SIG-M5 treated with dmso at 0.1 percent for 504 hours (cell line): ENCODE data around the gene GOLGA6L9.
"Not testable (repeated sequence)": the region's sequence is repeated elsewhere in the genome, so short reads cannot be mapped to it uniquely, and the experiment has no call there.

Experiments
- DNase-seq: peaks from one replicate; lab custom pipeline; 2025; ENCODE audit not compliant: unreplicated experiment; lab: John Stamatoyannopoulos, UW

The GOLGA6L9 gene

GRCh38 chr15:82468205-82468604 is 38.6 kb downstream of the GOLGA6L9 start:
- DNase-seq: not testable (repeated sequence)

DNA sequence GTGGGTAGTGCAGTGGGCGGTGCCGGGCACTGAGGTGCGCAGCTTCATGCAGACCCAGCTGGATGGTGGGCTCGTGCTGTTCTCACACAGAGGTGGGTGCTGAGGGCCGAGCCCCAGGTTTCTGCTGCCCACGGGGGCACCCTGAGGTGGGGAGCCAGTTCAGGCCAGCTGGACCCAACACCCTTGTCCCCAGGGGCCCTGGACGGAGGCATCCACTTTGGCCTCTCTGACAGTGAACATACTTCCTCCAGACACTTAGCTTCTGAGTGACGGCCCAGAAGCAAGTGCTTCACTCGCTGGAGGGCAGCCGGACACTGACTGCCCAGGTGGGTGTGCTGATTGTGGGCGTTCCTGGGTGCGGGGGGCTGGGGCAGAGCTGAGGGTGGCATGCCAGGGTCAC is 39.8 kb downstream of the GOLGA6L9 start:
- not testable (repeated sequence) for DNase-seq

DNA sequence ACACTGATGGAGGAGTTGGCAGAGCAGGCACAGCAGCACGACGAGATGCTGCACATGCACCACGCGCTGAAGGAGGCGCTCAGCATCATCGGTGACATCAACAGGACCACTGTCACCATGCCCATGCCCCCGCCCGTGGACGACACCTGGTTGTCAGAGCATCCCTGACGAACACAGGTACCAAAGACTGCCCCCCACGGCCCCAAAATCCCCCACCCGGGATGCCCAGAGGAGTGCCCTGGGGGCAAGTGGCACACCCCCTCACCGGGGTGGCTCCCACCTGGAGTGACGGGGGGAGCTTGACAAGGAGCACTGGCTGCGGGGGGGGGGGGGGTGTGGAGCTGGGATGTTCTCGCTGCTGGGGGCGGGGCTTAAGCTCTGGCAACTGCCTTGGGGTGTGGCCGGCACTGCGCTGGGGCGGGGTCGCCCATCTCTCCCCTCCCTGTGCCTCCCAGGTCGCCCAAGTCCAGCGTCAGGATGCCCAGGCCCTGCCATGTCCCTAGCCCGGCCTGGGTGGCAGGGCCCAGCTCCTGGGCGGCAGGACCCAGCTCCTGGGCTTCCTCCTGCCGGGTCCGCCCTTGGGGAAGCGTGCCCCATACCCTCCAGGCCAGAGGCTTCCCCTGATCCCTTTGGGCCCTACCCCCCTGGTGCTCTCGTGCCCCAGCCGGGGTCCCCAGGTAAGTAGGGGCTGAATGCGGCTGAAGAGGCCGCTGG is 42.8 kb downstream of the GOLGA6L9 start:
- not testable (repeated sequence) for DNase-seq

- not testable (repeated sequence) for DNase-seq
Observed at GRCh38 chr15:82474596-82475325, 45.1 kb downstream of the GOLGA6L9 start.

DNA sequence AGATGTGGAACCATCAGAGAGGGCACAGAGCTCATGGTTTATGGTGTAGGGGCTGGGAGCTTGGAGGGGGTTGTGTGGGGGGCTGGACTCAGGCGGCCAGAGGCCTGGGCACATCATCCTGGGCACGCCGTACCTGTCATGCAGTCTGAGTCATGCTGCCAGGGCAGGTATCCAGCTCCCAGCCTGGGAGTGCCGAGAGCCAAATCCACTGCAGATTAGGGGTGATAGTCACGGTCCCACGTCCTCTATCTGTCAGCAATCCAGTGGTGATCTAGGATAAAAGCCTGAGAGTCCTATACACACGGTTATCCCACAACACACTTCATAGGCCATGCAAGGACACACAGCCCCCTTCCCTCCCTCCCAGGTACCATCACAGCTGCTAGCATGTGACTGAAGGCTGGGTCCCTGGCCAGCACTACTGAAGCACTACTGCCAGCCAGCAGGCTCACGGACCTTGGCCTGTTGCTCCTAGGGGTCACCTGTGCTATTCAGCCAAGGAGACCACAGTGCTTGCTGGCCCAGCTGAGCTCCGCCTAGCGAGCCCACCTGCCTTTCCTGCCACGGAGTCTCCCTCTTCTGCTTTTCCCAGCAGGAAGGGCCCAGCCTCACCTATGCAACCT is 45.8 kb downstream of the GOLGA6L9 start:
- not testable (repeated sequence) for DNase-seq

DNA sequence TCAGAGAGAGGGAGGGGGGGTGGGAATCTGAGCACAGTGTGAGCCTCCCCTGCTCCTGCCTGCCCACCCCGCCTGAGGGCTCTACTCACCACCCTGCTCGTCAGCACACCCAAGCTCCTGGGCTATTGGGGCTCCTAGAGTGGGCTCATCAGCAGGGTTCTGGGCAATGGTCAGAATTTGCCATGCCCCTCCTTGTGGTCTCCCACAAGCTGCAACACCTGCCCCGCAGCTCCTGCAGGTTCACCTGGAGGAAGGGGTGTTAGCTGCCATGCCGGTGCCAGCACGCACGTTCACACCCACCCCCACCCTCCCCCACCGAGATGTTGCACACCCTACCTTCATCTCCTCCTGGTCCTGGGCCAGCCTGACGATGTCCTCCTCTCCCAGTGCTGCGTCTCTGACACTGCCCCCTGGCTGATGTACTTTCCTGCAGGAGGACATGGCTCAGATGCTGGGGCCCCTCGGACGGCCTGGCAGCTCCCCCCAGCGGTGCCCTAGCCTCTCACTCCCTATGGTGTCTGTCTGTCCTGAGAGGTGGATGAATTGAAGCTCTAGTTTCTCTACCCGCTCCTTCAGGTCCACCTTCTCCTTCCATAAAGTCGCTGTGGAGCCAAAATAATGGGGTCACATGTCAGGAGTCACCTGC is 47.2 kb downstream of the GOLGA6L9 start:
- not testable (repeated sequence) for DNase-seq

- not testable (repeated sequence) for DNase-seq
Observed at GRCh38 chr15:82477343-82478057, 47.9 kb downstream of the GOLGA6L9 start.
